Brain microvascular endothelial cell (primary cell): ENCODE results near the gene UGT1A4.

Experiments
- DNase-seq: peaks from one replicate; pipeline ENCODE4 v3.0.0-alpha.2; 2020
- H3K27ac ChIP-seq: fragments of 250-450 bp; sonication (Bioruptor Pico); 2 replicates; pipeline ENCODE4 v1.5.1; 2020; ENCODE audit warnings: mild to moderate bottlenecking, moderate library complexity
- H3K27me3 ChIP-seq: fragments of 250-450 bp; sonication (Bioruptor Pico); replicated peaks from 2 replicates; pipeline ENCODE4 v1.5.1; 2020; ENCODE audit warnings: mild to moderate bottlenecking
- H3K36me3 ChIP-seq: fragments of 250-450 bp; sonication (Bioruptor Pico); replicated peaks from 2 replicates; pipeline ENCODE4 v1.5.1; 2020; ENCODE audit warnings: mild to moderate bottlenecking
- H3K4me3 ChIP-seq: 2 replicates; pipeline ENCODE4 v1.5.1; 2011; ENCODE audit warnings: low read depth, mild to moderate bottlenecking, control low read depth, low read length, moderate library complexity
- in situ Hi-C: cut with HindIII; loops from 2 replicates; pipeline ENCODE4 v1.10.0; 2017; ENCODE audit warnings: low sequenced_read_pairs, low pct_ligation_motif_present
- TF ChIP-seq, protein P1 (sequence below): IDR thresholded peaks from 2 replicates; pipeline ENCODE4 v1.5.1; 2011; ENCODE audit warnings: low read depth, mild to moderate bottlenecking, moderate library complexity, low read length, control low read depth, inconsistent platforms; ENCODE audit errors: missing control alignments

The UGT1A4 gene

DNA sequence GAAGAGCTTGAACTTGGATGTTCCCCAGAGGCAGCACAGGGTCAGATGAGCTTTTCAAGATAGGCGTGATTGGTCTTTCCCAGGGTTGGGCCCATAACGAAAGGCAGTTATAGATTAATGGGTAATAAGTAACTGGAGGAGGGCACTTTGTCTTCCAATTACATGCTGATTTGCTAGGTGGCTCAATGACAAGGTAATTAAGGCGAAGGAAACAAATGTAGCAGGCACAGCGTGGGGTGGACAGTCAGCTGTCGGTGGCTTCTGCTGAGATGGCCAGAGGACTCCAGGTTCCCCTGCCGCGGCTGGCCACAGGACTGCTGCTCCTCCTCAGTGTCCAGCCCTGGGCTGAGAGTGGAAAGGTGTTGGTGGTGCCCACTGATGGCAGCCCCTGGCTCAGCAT, at the start of gene UGT1A4:
TSS of gene UGT1A4 (plus strand) at position 185 of the 400 bp plus-strand sequence. CDS start at position 270, 85 bp downstream.
- H3K4me3 ChIP-seq, result no peak within 1 kb of the TSS
- DNase-seq, result no peak
- no peaks in the 10 kb centered on the region for H3K36me3 ChIP-seq
- TF ChIP-seq, protein P1, sequence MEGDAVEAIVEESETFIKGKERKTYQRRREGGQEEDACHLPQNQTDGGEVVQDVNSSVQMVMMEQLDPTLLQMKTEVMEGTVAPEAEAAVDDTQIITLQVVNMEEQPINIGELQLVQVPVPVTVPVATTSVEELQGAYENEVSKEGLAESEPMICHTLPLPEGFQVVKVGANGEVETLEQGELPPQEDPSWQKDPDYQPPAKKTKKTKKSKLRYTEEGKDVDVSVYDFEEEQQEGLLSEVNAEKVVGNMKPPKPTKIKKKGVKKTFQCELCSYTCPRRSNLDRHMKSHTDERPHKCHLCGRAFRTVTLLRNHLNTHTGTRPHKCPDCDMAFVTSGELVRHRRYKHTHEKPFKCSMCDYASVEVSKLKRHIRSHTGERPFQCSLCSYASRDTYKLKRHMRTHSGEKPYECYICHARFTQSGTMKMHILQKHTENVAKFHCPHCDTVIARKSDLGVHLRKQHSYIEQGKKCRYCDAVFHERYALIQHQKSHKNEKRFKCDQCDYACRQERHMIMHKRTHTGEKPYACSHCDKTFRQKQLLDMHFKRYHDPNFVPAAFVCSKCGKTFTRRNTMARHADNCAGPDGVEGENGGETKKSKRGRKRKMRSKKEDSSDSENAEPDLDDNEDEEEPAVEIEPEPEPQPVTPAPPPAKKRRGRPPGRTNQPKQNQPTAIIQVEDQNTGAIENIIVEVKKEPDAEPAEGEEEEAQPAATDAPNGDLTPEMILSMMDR, result no peak
- H3K27me3 ChIP-seq, result no peaks in the 10 kb centered on the region
- no peak within 1 kb of the TSS for H3K27ac ChIP-seq
- in situ Hi-C loops, result no loop called here

DNA sequence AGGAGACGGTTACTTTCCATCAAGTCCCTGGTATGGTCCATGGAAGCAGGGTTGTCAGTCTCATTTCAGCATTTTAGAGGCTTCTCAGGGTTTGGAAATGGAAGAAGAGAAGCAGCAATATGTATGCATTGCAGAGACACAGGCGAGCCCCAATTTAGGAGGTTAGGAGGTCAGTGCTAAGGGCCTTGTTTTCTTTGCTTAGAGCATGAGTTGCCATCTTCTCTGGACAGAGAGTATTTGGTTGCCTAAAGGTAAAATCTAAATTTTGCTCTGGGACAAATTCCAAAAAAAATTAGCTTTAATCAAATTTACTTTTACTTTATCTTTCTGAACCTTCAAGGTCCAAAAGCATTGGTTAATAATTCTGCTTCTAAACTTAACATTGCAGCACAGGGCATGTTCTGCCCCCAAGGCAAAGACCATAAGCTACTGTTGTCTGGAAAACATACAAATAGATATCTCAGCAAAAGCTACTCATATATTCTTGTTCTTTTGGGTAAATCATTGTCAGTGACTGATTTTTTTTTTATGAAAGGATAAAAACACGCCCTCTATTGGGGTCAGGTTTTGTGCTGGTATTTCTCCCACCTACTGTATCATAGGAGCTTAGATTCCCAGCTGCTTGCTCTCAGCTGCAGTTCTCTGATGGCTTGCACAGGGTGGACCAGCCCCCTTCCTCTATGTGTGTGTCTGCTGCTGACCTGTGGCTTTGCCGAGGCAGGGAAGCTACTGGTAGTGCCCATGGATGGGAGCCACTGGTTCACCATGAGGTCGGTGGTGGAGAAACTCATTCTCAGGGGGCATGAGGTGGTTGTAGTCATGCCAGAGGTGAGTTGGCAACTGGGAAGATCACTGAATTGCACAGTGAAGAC, 47.0 kb upstream of the UGT1A4 start, which contains the start of gene UGT1A9:
TSS of gene UGT1A9 (plus strand) at position 609 of the 872 bp plus-strand sequence. CDS start at position 646, 37 bp downstream.
- Histone ChIP-seq H3K27ac (no peak within 1 kb of the TSS), H3K4me3 (no peak within 1 kb of the TSS), H3K27me3 (no peaks in the 10 kb centered on the region), H3K36me3 (no peaks in the 10 kb centered on the region)
- no peak for DNase-seq
- in situ Hi-C loops, result no loop called here
- TF ChIP-seq, protein P1, result no peak

DNA sequence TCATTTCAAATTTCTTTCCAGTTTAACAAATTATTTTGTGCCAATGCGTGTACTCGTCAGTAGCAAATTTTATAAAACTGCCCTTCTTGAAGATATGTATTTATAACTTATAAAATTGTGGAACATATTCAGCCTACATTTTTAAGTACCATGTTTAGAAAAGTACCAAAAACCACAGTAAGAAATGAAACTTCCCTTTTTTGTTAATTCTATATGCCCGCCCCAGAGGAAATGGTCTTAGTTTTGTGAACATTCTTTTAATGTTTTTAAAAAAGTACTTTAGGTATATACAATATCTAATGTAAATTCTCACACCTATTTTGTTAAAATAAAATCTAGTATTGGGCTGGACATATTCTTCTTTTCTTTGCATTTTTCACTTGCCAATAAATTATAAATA, 45.6 kb upstream of the UGT1A4 start:
- H3K27me3 ChIP-seq, result no peaks in the 10 kb centered on the region
- H3K4me3 ChIP-seq, result no peak overlapping the region
- in situ Hi-C loops, result no loop called here
- TF ChIP-seq, protein P1, result no peak
- H3K27ac ChIP-seq, result no peak overlapping the region
- H3K36me3 ChIP-seq, result no peaks in the 10 kb centered on the region
- DNase-seq, result no peak

DNA sequence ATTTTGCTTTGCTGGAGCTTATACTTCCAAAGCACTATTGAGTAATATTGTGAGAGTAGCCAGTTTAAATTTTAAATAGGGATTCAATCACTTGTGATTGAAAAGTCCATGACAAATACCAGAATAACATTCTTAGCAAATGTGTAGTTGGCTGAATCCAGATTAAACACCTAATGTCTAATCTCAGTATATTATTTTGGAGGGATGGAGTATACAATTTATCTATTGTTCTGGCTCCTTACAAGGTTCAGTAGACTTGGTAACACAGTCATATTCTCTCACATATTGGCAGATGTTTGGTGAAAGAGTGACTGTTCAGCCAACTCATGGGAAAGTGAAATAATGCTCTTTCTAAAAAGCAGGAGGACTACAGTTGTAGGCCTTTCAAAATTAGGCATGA, 44.6 kb upstream of the UGT1A4 start:
- Histone ChIP-seq H3K27me3 (no peaks in the 10 kb centered on the region), H3K4me3 (no peak overlapping the region), H3K27ac (no peak overlapping the region), H3K36me3 (no peaks in the 10 kb centered on the region)
- TF ChIP-seq, protein P1, result no peak
- no peak for DNase-seq
- in situ Hi-C loops, result no loop called here

DNA sequence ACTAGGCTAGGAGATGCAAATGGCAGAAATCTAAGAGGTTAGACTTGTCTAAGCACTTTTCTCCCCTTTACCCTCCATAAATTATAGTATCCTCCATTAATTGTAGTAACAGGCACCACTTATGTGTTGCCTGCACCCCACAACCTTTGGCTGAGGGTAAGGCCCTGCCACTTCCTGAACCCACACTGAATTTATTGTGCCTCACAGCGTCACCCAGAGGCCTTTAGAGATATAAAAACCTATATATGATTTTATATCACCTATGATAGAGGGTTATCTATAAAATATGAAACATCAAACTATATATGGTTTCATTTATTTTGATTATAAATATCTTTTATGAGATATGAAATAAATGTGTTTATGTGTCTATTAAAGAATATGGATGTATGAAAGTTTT, 44.2 kb upstream of the UGT1A4 start:
- no peak for DNase-seq
- Histone ChIP-seq H3K36me3 (no peaks in the 10 kb centered on the region), H3K4me3 (no peak overlapping the region), H3K27me3 (no peaks in the 10 kb centered on the region), H3K27ac (no peak overlapping the region)
- in situ Hi-C loops, result no loop called here
- TF ChIP-seq, protein P1, result no peak
